ENCODE measurements around the gene TMEM273.

The TMEM273 gene

GRCh38 chr10:49165821-49166483 is 22.2 kb downstream of the TMEM273 start:
- in situ Hi-C loops (cut with MboI; ENCODE audit: low sequenced_read_pairs) = no loop called here

- in situ Hi-C loops (cut with MboI; ENCODE audit: low sequenced_read_pairs) = no loop called here
Measured at GRCh38 chr10:49165259-49165658, 22.9 kb downstream of the TMEM273 start.

GRCh38 chr10:49164559-49165188 is 23.5 kb downstream of the TMEM273 start:
- in situ Hi-C loops (cut with MboI; ENCODE audit: low sequenced_read_pairs) = no loop called here

- in situ Hi-C loops (cut with MboI; ENCODE audit: low sequenced_read_pairs) = no loop called here
Measured at GRCh38 chr10:49163741-49164140, 24.4 kb downstream of the TMEM273 start.

GRCh38 chr10:49162761-49163310 is 25.4 kb downstream of the TMEM273 start:
- in situ Hi-C loops (cut with MboI; ENCODE audit: low sequenced_read_pairs) = no loop called here

- in situ Hi-C loops (cut with MboI; ENCODE audit: low sequenced_read_pairs) = no loop called here
Measured at GRCh38 chr10:49162063-49162462, 26.1 kb downstream of the TMEM273 start.

- in situ Hi-C loops (cut with MboI; ENCODE audit: low sequenced_read_pairs) = no loop called here
Measured at GRCh38 chr10:49161411-49161997, 26.7 kb downstream of the TMEM273 start.

GRCh38 chr10:49160814-49161213 is 27.4 kb downstream of the TMEM273 start:
- in situ Hi-C loops (cut with MboI; ENCODE audit: low sequenced_read_pairs) = no loop called here

- in situ Hi-C loops (cut with MboI; ENCODE audit: low sequenced_read_pairs) = no loop called here
Measured at GRCh38 chr10:49160110-49160509, 28.1 kb downstream of the TMEM273 start.

- in situ Hi-C loops (cut with MboI; ENCODE audit: low sequenced_read_pairs) = no loop called here
Measured at GRCh38 chr10:49158915-49159314, 29.3 kb downstream of the TMEM273 start.

GRCh38 chr10:49158404-49158803 is 29.8 kb downstream of the TMEM273 start:
- in situ Hi-C loops (cut with MboI; ENCODE audit: low sequenced_read_pairs) = no loop called here

GRCh38 chr10:49157229-49157628 is 31.0 kb downstream of the TMEM273 start:
- in situ Hi-C loops (cut with MboI; ENCODE audit: low sequenced_read_pairs) = no loop called here

- in situ Hi-C loops (cut with MboI; ENCODE audit: low sequenced_read_pairs) = no loop called here
Measured at GRCh38 chr10:49154641-49155040, 33.5 kb downstream of the TMEM273 start.

GRCh38 chr10:49153971-49154370 is 34.2 kb downstream of the TMEM273 start:
- in situ Hi-C loops (cut with MboI; ENCODE audit: low sequenced_read_pairs) = no loop called here

GRCh38 chr10:49153115-49153514 is 35.1 kb downstream of the TMEM273 start:
- in situ Hi-C loops (cut with MboI; ENCODE audit: low sequenced_read_pairs) = no loop called here

GRCh38 chr10:49152663-49153062 is 35.5 kb downstream of the TMEM273 start:
- in situ Hi-C loops (cut with MboI; ENCODE audit: low sequenced_read_pairs) = no loop called here

- in situ Hi-C loops (cut with MboI; ENCODE audit: low sequenced_read_pairs) = no loop called here
Measured at GRCh38 chr10:49152037-49152436, 36.2 kb downstream of the TMEM273 start.

- in situ Hi-C loops (cut with MboI; ENCODE audit: low sequenced_read_pairs) = no loop called here
Measured at GRCh38 chr10:49151481-49151880, 36.7 kb downstream of the TMEM273 start.

- in situ Hi-C loops (cut with MboI; ENCODE audit: low sequenced_read_pairs) = no loop called here
Measured at GRCh38 chr10:49151025-49151445, 37.2 kb downstream of the TMEM273 start.

GRCh38 chr10:49150426-49150825 is 37.8 kb downstream of the TMEM273 start:
- in situ Hi-C loops (cut with MboI; ENCODE audit: low sequenced_read_pairs) = no loop called here

GRCh38 chr10:49149881-49150280 is 38.3 kb downstream of the TMEM273 start:
- in situ Hi-C loops (cut with MboI; ENCODE audit: low sequenced_read_pairs) = no loop called here
